Myocyte (in vitro differentiated cells): ENCODE measurements around the gene ZFP1. TPM values are rescaled to one million over a fixed set of nuclear protein-coding genes. Genes with fewer than 3 reads are reported as not detected.
A peak's percentile ranks its signal among the peaks of the same experiment; 100 is the strongest.

Experiments used
- DNase-seq: peaks from one replicate; pipeline ENCODE4 v3.0.0-alpha.2; 2012; ENCODE audit warnings: low read depth
- total RNA-seq: library from RNA; depleted of rRNA; stranded (reverse); fragments of >200 nt; gene quantifications from 2 replicates; pipeline ENCODE4 v1.2.3, GENCODE V29; 2014

Gene ZFP1
- total RNA-seq, 1 donor from 2014 or later: 12.0 TPM

DNA sequence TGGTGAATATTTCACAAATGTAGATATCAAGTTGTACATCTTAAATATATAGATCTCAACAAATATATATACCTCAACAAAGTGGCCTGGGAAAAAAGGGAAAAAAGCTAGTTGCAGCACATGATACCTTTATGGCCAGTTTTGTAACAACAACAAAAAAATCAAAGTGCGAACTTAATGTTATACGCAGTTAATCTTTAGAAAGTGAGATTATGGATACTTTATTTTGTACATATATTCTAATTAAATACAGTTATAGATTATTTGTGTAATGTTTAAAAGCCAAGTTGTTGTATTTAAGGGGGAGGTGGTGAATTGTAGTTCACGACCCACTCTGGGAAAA lies 385 bp upstream of the ZFP1 start:
- no peak for DNase-seq

DNA sequence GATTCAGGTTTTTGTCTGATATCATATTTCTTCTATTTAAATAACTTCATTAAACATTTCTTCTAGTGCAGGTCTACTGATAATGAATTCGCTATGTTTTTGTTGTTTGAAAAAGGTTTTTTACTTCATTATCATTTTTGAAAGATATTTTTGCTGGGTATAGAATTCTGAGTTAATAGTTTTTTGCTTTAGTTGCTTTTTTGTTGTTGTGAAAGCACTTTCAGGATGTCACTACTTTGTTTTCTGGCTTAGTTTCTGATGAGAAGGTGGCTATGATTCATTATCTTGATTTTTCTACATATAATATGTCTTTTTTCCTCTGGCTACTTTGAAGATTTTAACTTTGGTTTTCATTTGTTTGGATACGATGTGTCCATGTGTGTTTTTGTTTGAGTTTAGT lies 3.5 kb downstream of the ZFP1 start:
- no peak for DNase-seq

DNA sequence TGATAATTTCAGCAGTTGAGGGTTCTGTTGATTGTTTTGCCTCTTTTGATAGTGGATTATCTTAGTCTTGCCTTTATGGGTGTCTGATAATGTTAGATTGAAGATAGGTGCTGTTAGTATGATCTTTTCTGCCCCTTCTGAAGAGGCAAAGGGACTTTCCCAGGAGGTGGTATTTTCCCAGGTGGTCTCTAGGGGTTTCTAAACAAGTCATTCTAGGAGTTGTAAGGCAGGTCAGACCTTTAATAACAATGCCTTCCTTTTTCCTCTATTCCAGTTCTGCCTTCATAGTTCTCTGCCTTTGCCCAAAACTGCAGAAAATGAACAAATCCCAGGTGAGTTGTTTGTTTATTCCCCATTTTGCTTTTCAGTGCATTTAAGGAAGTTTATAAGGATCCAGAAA lies 4.3 kb downstream of the ZFP1 start:
- DNase-seq: no peak

DNA sequence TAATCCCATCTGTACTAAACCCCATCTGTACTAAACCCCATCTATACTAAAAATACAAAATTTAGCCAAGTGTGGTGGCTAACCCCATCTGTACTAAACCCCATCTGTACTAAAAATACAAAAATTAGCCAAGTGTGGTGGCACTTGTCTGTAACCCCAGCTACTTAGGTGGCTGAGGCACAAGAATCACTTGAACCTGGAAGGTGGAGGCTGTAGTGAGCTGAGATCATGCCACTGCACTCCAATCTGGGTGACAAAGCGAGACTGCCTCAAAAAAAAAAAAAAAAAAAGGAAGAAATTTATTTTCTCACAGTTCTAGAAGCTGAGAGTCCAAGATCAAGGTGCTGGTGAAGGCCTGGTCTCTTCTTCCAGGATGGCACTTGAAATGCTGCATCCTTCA lies 12.1 kb downstream of the ZFP1 start:
- no peak for DNase-seq

DNA sequence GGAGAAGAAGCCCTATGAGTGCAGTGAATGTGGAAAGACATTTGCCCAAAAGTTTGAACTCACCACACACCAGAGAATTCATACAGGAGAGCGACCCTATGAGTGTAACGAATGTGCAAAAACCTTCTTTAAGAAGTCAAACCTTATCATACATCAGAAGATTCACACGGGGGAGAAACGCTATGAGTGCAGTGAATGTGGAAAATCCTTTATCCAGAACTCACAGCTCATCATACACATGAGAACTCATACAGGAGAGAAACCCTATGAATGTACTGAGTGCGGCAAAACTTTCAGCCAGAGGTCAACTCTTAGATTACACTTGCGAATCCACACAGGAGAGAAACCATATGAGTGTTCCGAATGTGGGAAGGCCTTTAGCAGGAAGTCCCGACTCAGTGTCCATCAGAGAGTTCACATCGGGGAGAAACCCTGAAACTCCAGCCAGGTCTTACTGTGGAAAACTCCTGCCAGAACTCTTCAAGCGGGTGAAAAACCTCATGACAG lies 21.6 kb downstream of the ZFP1 start:
- DNase-seq: no peak

DNA sequence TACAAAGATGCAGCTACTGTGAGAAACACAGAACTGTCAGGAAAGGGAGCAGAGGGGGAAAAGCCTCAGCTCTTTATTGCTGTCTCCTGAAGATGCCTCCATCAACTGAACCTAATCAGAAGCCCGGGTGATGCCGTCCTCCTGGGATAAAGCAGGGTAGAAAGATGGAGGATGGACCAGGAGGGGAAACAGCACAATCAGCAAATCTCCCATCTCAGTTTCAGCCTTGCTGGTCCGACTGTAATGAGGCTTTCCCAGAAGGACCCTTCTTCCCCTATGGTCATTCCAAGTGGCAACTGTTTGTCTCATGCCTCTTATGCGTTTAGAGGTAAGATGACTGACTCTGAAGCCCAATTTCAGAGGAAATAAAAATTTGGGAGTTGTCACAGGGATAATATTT lies 24.3 kb downstream of the ZFP1 start:
- DNase-seq: no peak

DNA sequence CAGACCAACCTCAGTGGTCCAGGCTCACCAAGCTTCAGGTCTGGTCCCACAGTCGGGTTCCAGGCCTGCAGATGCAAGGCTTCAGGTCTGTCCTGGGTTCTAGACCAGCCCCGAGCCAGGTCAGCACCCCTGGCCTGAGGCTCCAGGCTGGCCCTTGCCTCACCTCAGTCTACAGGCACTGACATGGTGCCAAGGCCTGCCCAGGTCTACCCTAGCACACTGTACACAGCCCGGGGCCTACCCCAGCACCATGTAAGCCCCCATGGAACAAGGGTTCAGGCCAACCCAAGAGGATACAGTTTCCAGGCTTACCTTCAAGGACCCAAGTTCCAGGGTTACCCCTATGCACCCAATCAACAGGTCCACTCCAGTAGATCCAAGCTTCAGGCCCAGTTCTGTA lies 26.8 kb downstream of the ZFP1 start:
- DNase-seq: no peak

DNA sequence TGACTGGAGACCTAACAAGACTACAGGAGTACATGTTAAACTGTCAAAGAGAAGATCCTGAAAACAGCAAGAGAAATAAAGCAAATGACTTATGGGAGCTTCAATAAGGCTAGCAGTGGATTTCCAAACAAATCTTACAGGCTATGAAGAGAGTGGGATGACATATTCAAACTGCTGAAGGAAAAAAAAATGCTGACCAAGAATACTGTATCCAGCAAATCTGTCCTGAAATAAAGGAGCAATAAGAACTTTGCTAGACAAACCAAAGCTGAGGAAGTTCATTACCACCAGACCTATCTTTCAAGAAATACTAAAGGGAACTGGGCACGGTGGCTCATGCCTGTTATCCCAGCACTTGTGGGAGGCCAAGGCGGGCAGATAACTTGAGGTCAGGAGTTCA lies 28.6 kb downstream of the ZFP1 start:
- no peak for DNase-seq

DNA sequence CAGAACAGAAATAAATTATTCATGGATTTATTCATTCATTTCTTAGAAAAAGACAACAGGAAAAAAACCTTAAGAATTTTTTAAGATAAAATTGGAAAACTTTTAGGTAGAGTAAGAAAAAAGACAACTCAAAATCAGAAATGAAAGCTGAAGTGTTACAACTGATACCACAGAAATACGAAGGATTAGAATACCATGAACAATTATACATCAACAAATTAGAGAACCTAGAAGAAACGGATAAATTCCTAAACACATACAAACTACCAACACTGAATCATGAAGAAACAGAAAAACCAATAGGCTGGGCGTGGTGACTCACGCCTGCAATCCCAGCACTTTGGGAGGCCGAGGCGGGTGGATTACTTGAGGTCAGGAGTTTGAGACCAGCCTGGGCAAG lies 30.9 kb downstream of the ZFP1 start:
- no peak for DNase-seq

DNA sequence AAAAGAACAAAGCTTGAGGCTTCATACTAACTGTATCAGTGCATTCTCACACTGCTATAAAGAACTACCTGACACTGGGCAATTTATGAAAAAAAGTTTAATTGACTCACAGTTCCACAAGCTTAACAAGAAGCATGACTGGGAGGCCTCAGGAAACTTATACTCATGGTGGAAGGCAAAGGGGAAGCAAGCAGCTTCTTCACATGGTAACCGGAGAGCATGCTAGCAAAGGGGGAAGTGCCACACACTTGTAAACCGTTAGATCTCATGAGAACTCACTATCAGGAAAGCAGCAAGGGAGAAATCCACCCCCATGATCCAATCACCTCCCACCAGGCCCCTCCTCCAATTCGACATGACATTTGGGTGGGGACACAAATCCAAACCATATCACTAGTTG lies 33.3 kb downstream of the ZFP1 start:
- DNase-seq: no peak

DNA sequence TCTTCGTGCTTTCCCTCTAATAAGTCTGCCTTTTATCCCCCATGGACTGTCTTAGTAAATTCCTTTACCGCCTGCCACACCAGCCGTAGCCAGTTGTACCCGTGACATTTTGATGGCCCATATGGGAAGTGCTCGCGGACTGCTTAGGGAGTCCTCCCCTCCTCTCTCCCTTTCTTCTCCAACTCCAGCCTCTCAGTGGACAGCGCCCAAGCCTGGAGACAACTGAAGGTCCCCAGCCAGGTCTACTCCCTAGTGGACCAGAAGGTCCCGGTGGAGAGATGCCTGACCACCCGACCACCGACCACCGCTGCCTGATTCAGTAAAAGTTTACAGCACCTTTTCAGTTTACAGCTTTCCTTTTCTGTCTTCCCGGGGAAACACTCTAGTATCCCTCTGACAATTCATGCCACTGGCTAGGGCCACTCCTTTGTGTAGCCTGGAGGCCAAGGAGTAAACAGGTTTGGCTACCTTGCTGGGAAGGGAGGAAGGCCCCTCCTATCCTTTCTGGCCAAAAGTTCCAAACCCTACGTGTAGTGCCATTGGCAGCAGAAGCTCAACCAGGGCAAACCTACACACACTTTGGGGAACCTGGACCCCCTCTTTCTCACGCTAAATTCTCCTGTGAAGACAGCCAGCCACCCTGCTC lies 40.6 kb downstream of the ZFP1 start:
- no peak for DNase-seq

DNA sequence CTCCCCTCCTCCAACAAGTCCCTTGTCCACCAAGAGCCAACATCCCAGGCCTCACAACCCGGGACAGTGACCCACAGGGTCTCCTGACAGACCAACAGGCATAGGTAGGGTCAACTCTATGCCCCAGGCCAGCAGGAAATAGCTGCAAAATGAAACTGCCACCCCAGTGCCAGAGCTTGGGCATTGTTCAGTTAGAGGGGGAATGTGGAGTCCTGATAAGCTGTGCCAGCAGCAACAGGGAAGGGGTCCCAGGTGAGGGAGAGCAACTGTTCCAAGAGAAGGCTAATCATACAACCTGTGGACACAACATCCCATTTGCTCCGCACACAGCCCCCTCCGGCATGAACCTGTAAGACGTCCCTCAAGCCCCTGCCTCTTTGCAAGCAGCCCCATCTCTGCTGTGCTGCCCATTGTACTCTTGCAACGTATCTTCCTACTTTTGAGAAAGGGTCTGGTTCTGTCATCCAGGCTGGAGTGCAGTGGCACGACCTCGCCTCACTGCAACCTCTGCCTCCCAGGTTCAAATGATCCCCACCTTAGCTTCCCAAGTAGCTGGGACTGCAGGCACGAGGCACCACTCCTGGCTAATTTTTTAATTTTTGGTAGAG lies 41.4 kb downstream of the ZFP1 start:
- no peak for DNase-seq

DNA sequence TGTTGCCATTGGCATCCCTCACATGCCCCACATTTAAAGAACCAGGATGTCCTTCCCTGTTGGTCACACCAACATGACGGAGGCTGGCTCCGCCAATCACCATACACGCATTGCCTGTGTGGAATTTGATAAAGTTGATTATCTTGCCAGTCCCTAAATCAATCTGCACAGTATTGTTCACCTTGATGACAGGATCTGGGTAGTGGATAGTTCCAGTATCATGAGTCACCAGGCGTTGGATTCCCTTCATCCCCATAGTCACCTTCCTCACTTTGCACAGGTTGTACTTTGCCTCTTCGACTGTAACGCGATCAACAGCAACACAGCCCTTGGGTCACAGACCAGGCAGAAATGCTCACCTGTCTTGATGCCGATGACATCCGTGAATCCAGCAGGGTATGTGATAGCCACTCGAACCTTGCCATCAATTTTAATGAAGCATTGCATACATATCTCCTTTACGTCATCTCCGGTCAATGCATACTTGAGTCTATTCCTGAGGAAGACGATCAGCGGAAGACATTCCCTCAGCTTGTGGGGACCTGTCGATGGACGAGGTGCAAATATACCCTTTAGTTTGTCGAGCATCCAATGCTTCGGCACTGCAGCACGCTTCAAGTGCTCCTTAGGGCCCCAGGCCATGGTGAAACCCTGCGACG lies 44.4 kb downstream of the ZFP1 start:
- no peak for DNase-seq

DNA sequence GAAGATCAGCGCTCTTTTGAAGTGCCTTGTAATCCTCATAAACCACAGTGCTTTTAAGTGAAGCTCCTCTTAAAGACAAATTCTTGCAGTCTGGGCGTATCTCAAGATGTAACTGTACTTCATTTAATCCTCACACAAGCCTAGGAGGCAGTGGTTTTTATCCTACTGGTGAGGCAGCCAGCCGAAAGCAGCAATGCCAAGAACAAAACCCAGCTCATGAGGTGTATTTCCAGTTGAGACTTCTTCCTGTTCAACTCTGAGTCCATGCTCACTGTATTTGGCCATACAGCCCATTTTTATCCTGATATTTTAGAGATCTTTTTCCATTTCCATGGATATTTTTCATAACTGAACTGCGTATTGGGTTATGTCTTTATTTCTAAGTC lies 44.9 kb downstream of the ZFP1 start:
- DNase-seq: no peak

DNA sequence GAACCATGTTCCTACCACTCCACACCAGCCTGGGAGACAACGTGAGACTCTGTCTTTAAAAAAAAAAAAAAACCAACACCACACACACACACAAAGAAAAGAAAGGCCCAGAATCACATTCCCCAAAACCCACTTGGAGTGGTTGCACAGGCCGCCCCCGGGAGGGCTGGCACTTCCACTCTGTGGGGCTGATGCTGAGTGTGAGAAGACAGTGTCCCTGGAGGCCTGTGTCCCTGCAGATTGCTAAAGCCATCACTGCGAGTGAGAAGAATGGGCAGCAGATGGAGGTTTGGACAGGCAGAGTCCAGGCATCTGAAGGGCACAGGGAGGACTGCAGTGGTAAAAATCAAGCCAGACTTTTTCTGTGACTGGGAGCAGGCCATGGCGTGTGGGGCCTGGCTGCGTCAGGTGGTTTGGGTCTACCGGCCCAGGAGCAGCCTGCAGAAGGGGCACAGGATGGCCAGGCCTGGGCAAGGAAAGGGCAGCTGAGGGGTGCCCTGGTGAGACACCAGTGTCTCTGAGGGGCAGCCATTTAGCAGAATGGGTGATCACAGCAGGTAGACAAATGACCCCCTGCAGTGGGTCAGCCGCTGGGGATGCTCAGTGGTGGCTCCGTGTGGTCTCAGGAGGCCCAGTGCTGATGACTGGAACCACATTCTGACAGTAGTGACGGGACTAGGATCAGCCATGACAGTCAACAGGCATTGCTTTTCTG lies 45.6 kb downstream of the ZFP1 start:
- no peak for DNase-seq

DNA sequence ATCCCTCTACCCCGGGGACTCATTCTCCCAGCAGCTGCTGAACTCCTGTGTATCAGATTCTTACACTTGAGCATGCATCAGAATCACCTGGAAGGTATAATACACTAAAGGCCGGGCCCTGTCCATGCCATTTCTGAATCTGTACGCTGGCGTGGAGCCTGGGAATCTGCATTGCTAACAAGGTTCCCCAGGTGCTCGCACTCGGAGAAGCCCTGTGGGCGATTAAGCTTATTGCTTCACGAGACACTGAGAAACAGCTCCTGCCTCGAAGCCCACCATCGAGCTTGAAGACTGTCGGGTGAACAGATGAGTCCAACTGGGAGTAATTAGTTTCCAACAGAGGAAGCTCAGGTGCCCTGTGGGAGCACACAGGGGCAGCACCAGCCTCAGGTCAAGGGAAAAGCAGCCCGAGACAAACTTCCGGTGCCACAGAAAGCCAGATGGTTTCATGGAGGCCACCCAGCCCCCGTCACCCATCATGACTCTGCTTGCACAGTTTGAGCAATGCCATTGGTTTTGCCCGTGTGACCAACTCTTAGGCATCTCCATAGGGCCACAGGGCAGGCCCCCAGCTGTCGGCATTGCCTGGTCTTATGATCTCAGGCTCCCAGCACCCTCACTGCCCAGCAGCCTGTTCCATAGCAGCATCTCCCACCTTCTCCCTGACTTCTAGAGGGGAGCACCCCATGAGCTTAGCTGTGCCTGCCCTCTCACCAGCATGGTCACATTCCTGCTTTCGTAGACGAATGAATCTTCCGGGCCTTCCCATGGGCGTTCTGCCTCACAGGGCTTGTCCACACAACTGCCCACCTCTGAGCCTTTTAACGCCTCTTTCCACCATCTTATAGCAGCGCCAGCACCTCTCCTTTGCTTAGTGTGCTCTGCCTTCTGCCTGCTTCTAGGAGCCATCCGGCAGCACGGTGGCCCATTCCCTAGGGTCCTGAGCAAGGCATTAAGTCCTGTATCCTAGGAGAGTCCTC lies 47.8 kb downstream of the ZFP1 start:
- DNase-seq: no peak

DNA sequence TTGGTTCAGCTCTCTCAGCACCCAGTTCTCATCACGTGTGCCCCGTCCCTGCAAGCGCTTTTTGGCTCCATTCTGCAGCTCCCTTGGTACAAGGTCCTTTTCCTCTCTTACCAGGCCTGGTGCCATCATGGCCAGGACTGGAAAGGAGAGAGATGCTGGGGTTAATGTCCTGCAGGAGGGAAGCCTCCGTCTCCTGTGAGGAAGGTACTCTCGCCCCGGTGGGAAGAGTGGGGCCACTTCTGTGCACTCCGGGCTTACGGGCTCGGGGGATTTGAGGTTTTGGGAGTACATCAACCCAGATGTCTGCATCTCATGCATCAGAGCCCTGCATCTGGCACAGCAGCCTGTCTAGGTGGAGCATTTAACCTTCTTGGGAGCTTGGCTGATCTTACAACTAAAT lies 48.5 kb downstream of the ZFP1 start:
- no peak for DNase-seq

DNA sequence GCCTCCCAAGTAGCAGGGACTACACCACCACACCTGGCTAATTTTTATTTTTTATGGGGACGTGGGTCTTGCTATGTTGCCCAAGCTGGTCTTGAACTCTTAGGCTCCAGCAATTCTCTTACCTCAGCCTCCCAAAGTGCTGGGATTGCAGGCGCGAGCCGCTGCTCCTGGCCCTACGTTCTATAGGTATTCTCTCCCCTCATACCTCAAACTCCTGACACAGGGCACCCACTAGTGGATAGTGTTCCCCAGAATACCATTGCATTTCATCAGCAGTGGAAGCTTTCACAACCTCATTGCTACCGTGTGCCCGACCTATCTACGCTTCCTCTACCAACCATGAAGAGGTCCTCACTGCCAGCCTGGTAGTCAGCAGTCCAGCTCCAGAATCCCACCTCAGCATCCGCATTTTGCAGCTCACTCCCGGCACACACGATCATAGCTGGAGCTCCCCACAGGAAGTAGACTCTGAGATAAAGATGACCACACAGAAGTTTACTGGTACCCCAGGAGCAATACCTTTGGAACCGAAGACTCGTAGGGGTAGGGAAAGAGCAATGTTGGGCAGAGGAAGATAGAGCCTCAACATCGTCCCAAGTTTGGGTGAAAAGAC lies 49.3 kb downstream of the ZFP1 start:
- no peak for DNase-seq

DNA sequence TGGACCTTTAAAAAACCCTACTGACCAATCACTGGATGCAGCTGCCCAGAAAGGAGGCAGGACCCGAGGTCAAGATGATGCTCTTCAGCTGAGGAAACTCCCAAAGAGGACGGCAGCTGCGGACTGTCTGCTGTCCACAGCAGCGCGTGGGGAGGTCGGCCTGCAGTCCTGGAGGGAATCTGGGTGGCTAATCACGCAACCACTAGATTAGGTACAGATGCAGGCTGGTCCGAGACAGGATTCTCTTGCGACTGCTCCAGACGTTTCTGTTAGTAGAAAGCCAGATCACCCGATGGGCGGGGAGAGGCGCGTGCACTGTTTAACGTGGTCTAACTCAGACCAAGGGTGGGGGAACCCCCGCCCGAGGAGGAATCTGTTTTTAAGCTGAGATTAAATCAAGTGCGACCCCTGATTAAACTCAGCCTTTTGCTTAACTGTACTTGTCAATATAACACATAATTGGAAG lies 49.8 kb downstream of the ZFP1 start:
- peak; percentile 56 for DNase-seq

DNA sequence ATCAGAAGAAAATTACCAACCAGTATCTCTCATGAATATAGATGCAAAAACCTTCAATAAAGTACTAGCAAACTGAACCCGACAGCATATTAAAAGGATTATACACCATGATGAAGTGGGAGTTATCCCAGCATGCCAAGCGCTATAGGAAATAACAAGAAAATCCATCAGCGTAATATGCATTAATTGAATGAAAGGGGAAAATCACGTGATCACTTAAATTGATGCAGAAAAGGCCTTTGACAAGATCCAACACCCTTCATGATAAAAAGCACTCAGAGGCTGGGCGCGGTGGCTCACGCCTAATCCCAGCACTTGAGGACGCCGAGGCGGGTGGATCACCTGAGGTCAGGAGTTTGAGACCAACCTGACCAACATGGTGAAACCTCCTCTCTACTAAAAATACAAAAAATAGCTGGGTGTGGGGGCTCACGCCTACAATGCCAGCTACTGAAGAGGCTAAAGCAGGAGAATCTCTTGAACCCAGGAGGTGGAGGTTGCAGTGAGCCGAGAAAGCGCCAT lies 53.8 kb downstream of the ZFP1 start:
- DNase-seq: no peak
